ENCODE data around the gene RHOT2.

RHOT2 gene

DNA sequence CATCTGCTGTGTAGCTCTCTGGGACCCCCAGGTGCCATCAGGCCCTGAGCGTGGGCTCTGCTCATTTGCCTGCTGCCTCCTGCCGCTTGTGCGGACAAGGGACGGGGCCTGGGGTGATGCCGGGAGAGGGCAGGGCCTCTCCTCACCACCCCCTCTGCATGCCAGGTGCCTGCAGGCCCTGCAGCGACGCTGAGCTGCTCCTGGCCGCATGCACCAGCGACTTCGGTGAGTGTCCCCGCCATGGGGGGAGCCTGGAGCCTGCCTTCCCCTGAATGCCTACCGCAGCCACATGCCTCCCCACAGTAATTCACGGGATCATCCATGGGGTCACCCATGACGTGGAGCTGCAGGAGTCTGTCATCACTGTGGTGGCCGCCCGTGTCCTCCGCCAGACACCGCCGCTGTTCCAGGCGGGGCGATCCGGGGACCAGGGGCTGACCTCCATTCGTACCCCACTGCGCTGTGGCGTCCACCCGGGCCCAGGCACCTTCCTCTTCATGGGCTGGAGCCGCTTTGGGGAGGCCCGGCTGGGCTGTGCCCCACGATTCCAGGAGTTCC is 48.9 kb downstream of the RHOT2 start:
- no peak for DNase-seq (ENCODE audit: low spot score)
- H3K4ac ChIP-seq (ENCODE audit: low read length): peak overlapping the region; percentile 85
- H2AK5ac ChIP-seq (ENCODE audit: low read depth, low read length): peak overlapping the region; percentile 100
- H2BK5ac ChIP-seq (ENCODE audit: low read length): peak overlapping the region; percentile 100
- no peaks in the 10 kb centered on the region for H3K9me3 ChIP-seq (replicated peaks in 1 of 2; ENCODE audit: control insufficient read depth in 2 of 2, insufficient read depth in 1 of 2, low read depth in 1 of 2, low read length in 2 of 2)
- peak overlapping the region; percentile 0 for H4K91ac ChIP-seq (ENCODE audit: low read depth, low read length, poor library complexity)
- peaks cover 38% of the 10 kb centered on the region for H3K79me1 ChIP-seq (ENCODE audit: low read depth, low read length)
- peak overlapping the region; percentile 62 to 96 for H3K4me3 ChIP-seq (ENCODE audit: low read length in 2 of 2)
- no peak overlapping the region for H4K8ac ChIP-seq (ENCODE audit: low read depth, low read length)
- H3K27me3 ChIP-seq (ENCODE audit: control insufficient read depth in 3 of 3, insufficient read depth in 3 of 3, low read depth in 1 of 3, low read length in 3 of 3): peaks cover 0 to 7% (median 0%) of the 10 kb centered on the region in 3 experiments
- peaks cover 47 to 55% of the 10 kb centered on the region in 2 donors for H3K4me1 ChIP-seq (ENCODE audit: control insufficient read depth in 2 of 2, insufficient read depth in 1 of 2, low read depth in 1 of 2, low read length in 2 of 2)
- peak overlapping the region; percentile 99 for H3K4me2 ChIP-seq (ENCODE audit: insufficient read depth, low read length, poor library complexity, severe bottlenecking)
- H3K23ac ChIP-seq (ENCODE audit: low read depth, low read length, poor library complexity): peak overlapping the region; percentile 83
- peak overlapping the region; percentile 100 for H2BK15ac ChIP-seq (ENCODE audit: low read length)
- WGBS, 2 donors (ENCODE audit: extremely low coverage in 2 of 2, insufficient read length in 2 of 2, insufficient replicate concordance in 1 of 2): no CpG with 5 or more reads among the region's 29 CpGs
- H2BK120ac ChIP-seq (ENCODE audit: low read depth, low read length): peak overlapping the region; percentile 97
- peaks cover 11 to 28% of the 10 kb centered on the region in 2 donors for H3K36me3 ChIP-seq (replicated peaks in 1 of 2; ENCODE audit: control insufficient read depth in 2 of 2, insufficient read depth in 2 of 2, low read length in 2 of 2)
- no peak overlapping the region for H2AFZ ChIP-seq (ENCODE audit: low read length)
- H3K9ac ChIP-seq (ENCODE audit: low read depth, low read length, poor library complexity): peak overlapping the region; percentile 79
- H3K27ac ChIP-seq (replicated peaks; ENCODE audit: low read length): peak overlapping the region; percentile 97
- H2BK12ac ChIP-seq (ENCODE audit: low read length): peak overlapping the region; percentile 48
- peak overlapping the region; percentile 95 for H3K18ac ChIP-seq (ENCODE audit: low read length)
- H3K14ac ChIP-seq (ENCODE audit: low read length): peak overlapping the region; percentile 11

DNA sequence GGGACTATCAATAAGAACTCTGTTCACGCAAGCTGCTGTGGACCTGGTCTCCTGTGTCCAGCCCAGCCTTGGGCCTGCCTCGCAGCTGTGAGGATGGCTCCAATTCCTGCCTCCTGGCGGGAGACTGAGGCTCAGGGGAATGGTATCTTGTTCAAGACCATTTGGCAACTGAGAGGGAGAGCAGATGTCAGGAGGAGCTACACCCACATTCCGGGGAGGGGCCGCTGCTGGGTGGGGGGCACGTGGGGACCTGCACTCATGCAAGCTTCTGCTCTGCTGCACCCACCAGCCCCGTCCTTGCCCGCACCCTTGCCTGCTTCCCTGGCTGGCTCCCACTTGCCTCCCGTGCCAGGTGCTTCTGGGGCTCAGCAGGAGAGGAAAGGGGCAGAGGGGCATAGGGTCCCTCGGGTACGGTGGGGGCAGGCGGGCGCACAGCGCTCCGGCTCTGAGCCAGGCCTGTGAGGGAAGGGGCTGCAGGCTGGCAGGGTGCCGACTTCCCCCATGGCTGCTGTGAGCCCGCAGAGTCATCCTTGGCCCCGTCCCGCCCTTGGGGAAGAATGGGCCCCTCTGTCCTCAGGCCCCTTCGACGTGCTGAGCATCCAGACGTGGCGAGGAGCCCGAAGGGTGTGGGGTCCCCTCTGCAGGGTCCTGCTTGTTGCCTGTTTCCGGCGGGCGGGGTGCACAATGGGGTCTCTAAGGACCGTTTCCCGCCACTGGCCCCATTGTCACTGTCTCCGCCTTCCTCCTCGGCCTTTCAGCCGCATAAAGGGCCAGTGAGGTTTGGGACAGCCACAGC is 49.7 kb downstream of the RHOT2 start:
- Histone ChIP-seq H3K27ac (replicated peaks; ENCODE audit: low read length) (peak overlapping the region; percentile 63), H3K9ac (ENCODE audit: low read depth, low read length, poor library complexity) (peak overlapping the region; percentile 88), H4K8ac (ENCODE audit: low read depth, low read length) (no peak overlapping the region), H3K14ac (ENCODE audit: low read length) (no peak overlapping the region), H3K23ac (ENCODE audit: low read depth, low read length, poor library complexity) (peak overlapping the region; percentile 97), H3K4me1 (ENCODE audit: control insufficient read depth in 2 of 2, insufficient read depth in 1 of 2, low read depth in 1 of 2, low read length in 2 of 2) (peaks cover 47 to 60% of the 10 kb centered on the region in 2 donors), H3K4ac (ENCODE audit: low read length) (peak overlapping the region; percentile 85), H3K27me3 (ENCODE audit: control insufficient read depth in 3 of 3, insufficient read depth in 3 of 3, low read depth in 1 of 3, low read length in 3 of 3) (peaks cover 0 to 5% (median 0%) of the 10 kb centered on the region in 3 experiments), H2BK12ac (ENCODE audit: low read length) (peak overlapping the region; percentile 75), H3K9me3 (replicated peaks in 1 of 2; ENCODE audit: control insufficient read depth in 2 of 2, insufficient read depth in 1 of 2, low read depth in 1 of 2, low read length in 2 of 2) (no peaks in the 10 kb centered on the region), H3K4me2 (ENCODE audit: insufficient read depth, low read length, poor library complexity, severe bottlenecking) (peak overlapping the region; percentile 31), H4K91ac (ENCODE audit: low read depth, low read length, poor library complexity) (peak overlapping the region; percentile 79), H2BK15ac (ENCODE audit: low read length) (peak overlapping the region; percentile 100), H3K4me3 (ENCODE audit: low read length in 2 of 2) (no peak overlapping the region), H2AK5ac (ENCODE audit: low read depth, low read length) (peak overlapping the region; percentile 100), H2BK5ac (ENCODE audit: low read length) (peak overlapping the region; percentile 100), H3K36me3 (replicated peaks in 1 of 2; ENCODE audit: control insufficient read depth in 2 of 2, insufficient read depth in 2 of 2, low read length in 2 of 2) (peaks cover 12 to 28% of the 10 kb centered on the region in 2 donors), H3K79me1 (ENCODE audit: low read depth, low read length) (peaks cover 40% of the 10 kb centered on the region), H2BK120ac (ENCODE audit: low read depth, low read length) (peak overlapping the region; percentile 87), H2AFZ (ENCODE audit: low read length) (no peak overlapping the region), H3K18ac (ENCODE audit: low read length) (peak overlapping the region; percentile 98)
- no peak for DNase-seq (ENCODE audit: low spot score)
- no CpG with 5 or more reads among the region's 32 CpGs for WGBS, 2 donors (ENCODE audit: extremely low coverage in 2 of 2, insufficient read length in 2 of 2, insufficient replicate concordance in 1 of 2)

DNA sequence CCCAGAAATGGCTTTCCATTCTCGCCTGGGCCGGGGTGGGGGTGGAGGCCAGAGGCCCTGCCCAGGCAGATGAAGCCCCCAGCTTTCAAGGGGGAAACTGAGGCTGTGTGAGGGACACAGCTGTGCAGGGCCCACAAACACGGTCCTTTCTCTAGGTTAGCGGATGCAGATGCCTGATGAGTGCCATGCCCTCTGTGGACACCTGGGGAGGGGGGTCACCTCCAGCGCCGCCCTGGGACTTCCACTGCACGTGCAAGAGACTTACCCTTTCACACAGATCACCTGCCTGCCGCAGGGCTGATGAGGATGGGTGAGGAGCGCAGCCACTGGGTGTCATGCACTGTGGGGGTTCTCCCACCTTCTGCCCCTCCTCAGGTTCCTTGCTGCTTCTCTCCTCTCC is 50.5 kb downstream of the RHOT2 start:
- peak overlapping the region; percentile 63 for H3K27ac ChIP-seq (replicated peaks; ENCODE audit: low read length)
- no peak overlapping the region for H3K14ac ChIP-seq (ENCODE audit: low read length)
- peak overlapping the region; percentile 63 for H3K9ac ChIP-seq (ENCODE audit: low read depth, low read length, poor library complexity)
- no peaks in the 10 kb centered on the region for H3K9me3 ChIP-seq (replicated peaks in 1 of 2; ENCODE audit: control insufficient read depth in 2 of 2, insufficient read depth in 1 of 2, low read depth in 1 of 2, low read length in 2 of 2)
- peaks cover 15 to 31% of the 10 kb centered on the region in 2 donors for H3K36me3 ChIP-seq (replicated peaks in 1 of 2; ENCODE audit: control insufficient read depth in 2 of 2, insufficient read depth in 2 of 2, low read length in 2 of 2)
- H3K27me3 ChIP-seq (ENCODE audit: control insufficient read depth in 3 of 3, insufficient read depth in 3 of 3, low read depth in 1 of 3, low read length in 3 of 3): peaks cover 0 to 5% (median 0%) of the 10 kb centered on the region in 3 experiments
- WGBS, 2 donors (ENCODE audit: extremely low coverage in 2 of 2, insufficient read length in 2 of 2, insufficient replicate concordance in 1 of 2): no CpG with 5 or more reads among the region's 9 CpGs
- H2BK12ac ChIP-seq (ENCODE audit: low read length): peak overlapping the region; percentile 95
- no peak overlapping the region for H2AFZ ChIP-seq (ENCODE audit: low read length)
- no peak for DNase-seq (ENCODE audit: low spot score)
- no peak overlapping the region for H2BK120ac ChIP-seq (ENCODE audit: low read depth, low read length)
- H2BK5ac ChIP-seq (ENCODE audit: low read length): peak overlapping the region; percentile 100
- H3K4me2 ChIP-seq (ENCODE audit: insufficient read depth, low read length, poor library complexity, severe bottlenecking): no peak overlapping the region
- peak overlapping the region in 1 of 2 donors; percentile 36 for H3K4me3 ChIP-seq (ENCODE audit: low read length in 2 of 2)
- peak overlapping the region; percentile 34 for H3K23ac ChIP-seq (ENCODE audit: low read depth, low read length, poor library complexity)
- no peak overlapping the region for H4K8ac ChIP-seq (ENCODE audit: low read depth, low read length)
- H3K4ac ChIP-seq (ENCODE audit: low read length): peak overlapping the region; percentile 44
- H3K79me1 ChIP-seq (ENCODE audit: low read depth, low read length): peaks cover 43% of the 10 kb centered on the region
- H2BK15ac ChIP-seq (ENCODE audit: low read length): peak overlapping the region; percentile 100
- H2AK5ac ChIP-seq (ENCODE audit: low read depth, low read length): peak overlapping the region; percentile 100
- no peak overlapping the region for H4K91ac ChIP-seq (ENCODE audit: low read depth, low read length, poor library complexity)
- H3K4me1 ChIP-seq (ENCODE audit: control insufficient read depth in 2 of 2, insufficient read depth in 1 of 2, low read depth in 1 of 2, low read length in 2 of 2): peaks cover 47 to 60% of the 10 kb centered on the region in 2 donors
- peak overlapping the region; percentile 24 for H3K18ac ChIP-seq (ENCODE audit: low read length)

DNA sequence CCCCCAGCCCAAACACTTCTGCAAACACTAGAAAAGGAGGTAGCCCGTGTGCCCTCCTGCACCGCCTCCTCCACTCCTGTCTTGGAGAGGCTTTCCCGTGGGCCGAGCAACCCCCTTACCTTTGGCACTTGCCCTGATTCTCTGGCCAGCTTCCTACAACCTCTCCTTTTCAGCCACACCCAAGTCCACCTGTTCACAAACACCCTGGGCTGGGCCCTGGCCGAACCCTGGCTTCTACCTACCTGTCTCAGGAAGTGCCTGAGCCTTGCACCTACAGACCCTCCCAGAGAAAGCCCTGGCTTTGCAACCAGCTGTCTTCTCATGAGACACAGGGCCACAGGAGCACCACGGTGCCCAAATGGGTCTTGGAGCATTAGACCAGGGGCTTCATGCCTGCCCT is 51.0 kb downstream of the RHOT2 start:
- Histone ChIP-seq H3K4me1 (ENCODE audit: control insufficient read depth in 2 of 2, insufficient read depth in 1 of 2, low read depth in 1 of 2, low read length in 2 of 2) (peaks cover 46 to 58% of the 10 kb centered on the region in 2 donors), H2BK15ac (ENCODE audit: low read length) (peak overlapping the region; percentile 100), H4K91ac (ENCODE audit: low read depth, low read length, poor library complexity) (peak overlapping the region; percentile 56), H4K8ac (ENCODE audit: low read depth, low read length) (no peak overlapping the region), H2AFZ (ENCODE audit: low read length) (no peak overlapping the region), H2BK5ac (ENCODE audit: low read length) (peak overlapping the region; percentile 100), H2AK5ac (ENCODE audit: low read depth, low read length) (peak overlapping the region; percentile 100), H3K79me1 (ENCODE audit: low read depth, low read length) (peaks cover 43% of the 10 kb centered on the region), H2BK120ac (ENCODE audit: low read depth, low read length) (no peak overlapping the region), H3K9ac (ENCODE audit: low read depth, low read length, poor library complexity) (peak overlapping the region; percentile 79), H3K23ac (ENCODE audit: low read depth, low read length, poor library complexity) (peak overlapping the region; percentile 34), H3K27me3 (ENCODE audit: control insufficient read depth in 3 of 3, insufficient read depth in 3 of 3, low read depth in 1 of 3, low read length in 3 of 3) (peaks cover 0 to 2% (median 0%) of the 10 kb centered on the region in 3 experiments), H3K18ac (ENCODE audit: low read length) (peak overlapping the region; percentile 44), H3K4me2 (ENCODE audit: insufficient read depth, low read length, poor library complexity, severe bottlenecking) (no peak overlapping the region), H3K9me3 (replicated peaks in 1 of 2; ENCODE audit: control insufficient read depth in 2 of 2, insufficient read depth in 1 of 2, low read depth in 1 of 2, low read length in 2 of 2) (no peaks in the 10 kb centered on the region), H3K27ac (replicated peaks; ENCODE audit: low read length) (no peak overlapping the region), H2BK12ac (ENCODE audit: low read length) (peak overlapping the region; percentile 59), H3K4ac (ENCODE audit: low read length) (peak overlapping the region; percentile 44), H3K4me3 (ENCODE audit: low read length in 2 of 2) (no peak overlapping the region), H3K14ac (ENCODE audit: low read length) (no peak overlapping the region), H3K36me3 (replicated peaks in 1 of 2; ENCODE audit: control insufficient read depth in 2 of 2, insufficient read depth in 2 of 2, low read length in 2 of 2) (peaks cover 15 to 31% of the 10 kb centered on the region in 2 donors)
- no peak for DNase-seq (ENCODE audit: low spot score)
- no CpG with 5 or more reads among the region's 6 CpGs for WGBS, 2 donors (ENCODE audit: extremely low coverage in 2 of 2, insufficient read length in 2 of 2, insufficient replicate concordance in 1 of 2)

Measured in neuronal stem cell (in vitro differentiated cells).